Measurements from ENCODE around the gene GRM7. TPM values are rescaled to one million over a fixed set of nuclear protein-coding genes. Genes with fewer than 3 reads are reported as not detected.

GRM7 gene
- total RNA-seq, 1 donor from 2014 or later, result not detected

DNA sequence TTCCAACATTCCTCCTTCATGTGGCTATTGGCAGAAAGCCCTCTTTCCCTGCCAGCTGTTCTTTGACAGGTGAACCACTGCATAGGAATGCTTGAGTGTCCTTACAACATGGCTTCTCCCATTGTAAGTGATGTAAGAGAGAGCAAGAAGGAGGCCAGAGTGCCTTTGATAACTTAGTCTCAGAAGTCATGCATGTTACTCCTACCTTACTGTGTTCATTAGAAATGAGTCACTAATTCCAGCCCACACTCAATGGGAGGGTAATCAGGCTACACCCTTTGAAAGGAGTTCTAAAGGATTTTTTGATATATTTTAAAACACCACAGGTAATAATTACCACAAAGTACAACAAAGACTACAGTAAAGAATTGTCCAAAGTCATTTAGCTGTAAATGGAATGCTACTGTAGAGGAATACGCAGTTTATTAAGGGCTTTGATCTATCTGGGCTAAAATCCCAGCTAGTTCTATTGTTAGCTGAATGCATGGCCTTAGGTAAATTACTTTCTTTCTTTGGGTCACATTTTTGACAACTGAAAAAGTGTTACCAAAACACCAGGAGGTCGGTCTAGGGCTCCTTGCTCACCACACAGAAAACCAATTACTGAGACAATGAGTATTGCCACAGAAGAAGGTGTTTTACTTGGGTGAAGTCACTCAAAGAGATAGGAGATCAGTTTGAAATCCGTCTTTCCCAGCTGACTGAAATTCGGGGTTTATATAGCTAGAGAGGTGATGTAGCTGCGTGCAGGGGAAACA lies 154.9 kb downstream of the GRM7 start:
- H3K4me3 Mint-ChIP-seq, result no peak overlapping the region
- intact Hi-C loops (cut with micrococcal nuclease), result no loop called here
- H3K36me3 Mint-ChIP-seq (ENCODE audit: low read depth), result no peaks in the 10 kb centered on the region
- H3K4me1 Mint-ChIP-seq, result no peaks in the 10 kb centered on the region
- no peaks in the 10 kb centered on the region for H3K9me3 Mint-ChIP-seq
- no peaks in the 10 kb centered on the region for H3K27me3 Mint-ChIP-seq
- H3K27ac Mint-ChIP-seq, result no peak overlapping the region
- DNase-seq, result no peak

DNA sequence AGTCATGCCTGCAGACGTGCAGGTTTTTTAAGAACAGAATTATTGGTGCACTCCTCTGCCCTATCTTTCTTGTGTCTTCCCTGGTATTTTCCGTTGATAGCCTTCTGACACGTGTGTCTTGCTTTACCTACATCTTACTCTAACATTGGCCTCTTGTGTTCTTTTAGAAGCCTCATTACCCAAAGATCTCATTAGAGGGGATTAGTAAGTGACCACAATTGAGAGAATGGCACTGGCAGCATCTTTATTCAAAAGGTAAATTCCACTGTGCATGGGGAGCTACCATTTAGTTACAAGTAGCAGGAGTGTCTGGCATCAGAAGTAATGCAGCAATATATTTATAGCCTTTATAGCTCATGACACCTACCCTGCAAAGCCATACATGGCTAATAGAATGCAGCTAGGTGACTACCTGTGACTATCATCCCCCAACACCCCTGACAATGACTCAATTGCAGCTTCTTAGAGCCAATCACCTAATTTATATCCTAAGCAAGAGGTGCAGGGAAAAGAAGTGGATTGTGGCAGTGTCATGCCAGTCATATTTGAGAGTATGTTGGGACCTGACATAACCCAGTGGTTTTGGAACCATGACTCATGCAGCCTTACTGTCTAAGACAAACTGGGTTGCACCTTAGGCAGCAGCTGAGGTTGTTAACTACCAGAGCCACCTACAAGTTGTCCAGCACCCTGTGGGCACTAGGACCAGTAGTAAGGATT lies 164.8 kb downstream of the GRM7 start:
- DNase-seq, result no peak
- Mint-ChIP-seq H3K4me3 (no peak overlapping the region), H3K27ac (no peak overlapping the region), H3K9me3 (no peaks in the 10 kb centered on the region), H3K4me1 (no peaks in the 10 kb centered on the region), H3K36me3 (ENCODE audit: low read depth) (no peaks in the 10 kb centered on the region), H3K27me3 (no peaks in the 10 kb centered on the region)
- intact Hi-C loops (cut with micrococcal nuclease), result no loop called here

DNA sequence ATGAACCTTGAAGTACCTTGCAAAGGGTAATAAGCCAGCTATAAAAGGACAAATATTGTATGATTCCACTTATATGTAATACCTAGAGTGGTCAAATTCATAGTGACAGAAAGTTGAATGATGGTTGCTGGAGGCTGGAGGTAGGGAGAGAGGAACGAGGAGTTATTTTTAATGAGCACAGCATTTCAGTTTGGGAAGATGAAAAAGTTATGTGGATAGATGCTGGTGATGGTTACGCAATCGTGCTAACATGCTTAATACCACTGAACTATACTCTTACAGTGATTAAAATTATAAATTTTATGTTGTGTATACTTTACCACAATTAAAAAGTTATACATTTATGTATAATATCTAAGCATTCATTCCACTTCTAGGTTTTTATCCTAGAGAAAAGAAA lies 168.6 kb downstream of the GRM7 start:
- Mint-ChIP-seq H3K4me3 (no peak overlapping the region), H3K9me3 (no peaks in the 10 kb centered on the region), H3K4me1 (no peaks in the 10 kb centered on the region), H3K36me3 (ENCODE audit: low read depth) (no peaks in the 10 kb centered on the region), H3K27me3 (no peaks in the 10 kb centered on the region), H3K27ac (no peak overlapping the region)
- no peak for DNase-seq
- intact Hi-C loops (cut with micrococcal nuclease), result no loop called here

DNA sequence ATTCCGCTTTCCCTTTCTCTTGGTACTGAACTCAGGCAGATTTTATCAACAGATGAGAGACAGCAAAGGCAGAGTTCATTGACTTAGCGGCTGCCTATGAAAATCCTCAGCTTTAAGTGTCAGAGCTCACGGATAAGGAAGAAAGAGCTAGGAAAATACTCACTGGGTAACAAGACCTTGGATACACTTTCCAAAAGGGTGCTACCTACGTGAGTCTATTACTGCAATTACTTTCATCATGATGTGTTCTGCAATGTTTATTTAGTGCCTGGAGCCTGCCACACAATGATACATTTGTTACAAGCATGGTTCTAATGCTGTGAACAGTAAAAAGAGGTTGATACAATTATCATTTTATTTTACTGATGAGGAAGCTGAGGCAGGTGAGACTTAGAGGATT lies 177.5 kb downstream of the GRM7 start:
- H3K9me3 Mint-ChIP-seq, result no peaks in the 10 kb centered on the region
- no peaks in the 10 kb centered on the region for H3K27me3 Mint-ChIP-seq
- DNase-seq, result no peak
- H3K36me3 Mint-ChIP-seq (ENCODE audit: low read depth), result no peaks in the 10 kb centered on the region
- H3K4me1 Mint-ChIP-seq, result no peaks in the 10 kb centered on the region
- no peak overlapping the region for H3K27ac Mint-ChIP-seq
- intact Hi-C loops (cut with micrococcal nuclease), result no loop called here
- no peak overlapping the region for H3K4me3 Mint-ChIP-seq

DNA sequence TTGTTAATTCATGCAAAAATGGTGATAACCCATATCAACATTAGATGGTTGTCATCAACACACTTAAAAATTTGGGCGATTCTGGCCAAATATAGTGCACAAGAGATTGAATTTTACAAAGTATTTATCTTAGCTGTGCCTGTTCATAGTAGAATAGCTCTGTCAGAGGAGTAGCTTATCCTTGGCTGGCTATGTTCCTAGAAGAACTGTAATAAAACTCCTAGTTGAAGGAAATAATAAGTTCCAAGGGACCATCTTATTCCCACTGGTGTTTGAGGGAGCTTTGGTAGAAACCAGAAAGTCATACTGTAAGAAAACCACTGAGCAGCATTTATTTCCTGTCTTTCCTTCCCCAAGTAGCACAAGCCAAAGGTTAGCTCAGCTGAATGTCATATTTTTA lies 201.8 kb downstream of the GRM7 start:
- no peaks in the 10 kb centered on the region for H3K36me3 Mint-ChIP-seq (ENCODE audit: low read depth)
- no peaks in the 10 kb centered on the region for H3K4me1 Mint-ChIP-seq
- no peak overlapping the region for H3K27ac Mint-ChIP-seq
- H3K9me3 Mint-ChIP-seq, result peaks cover 4% of the 10 kb centered on the region
- intact Hi-C loops (cut with micrococcal nuclease), result no loop called here
- H3K27me3 Mint-ChIP-seq, result no peaks in the 10 kb centered on the region
- no peak for DNase-seq
- no peak overlapping the region for H3K4me3 Mint-ChIP-seq

DNA sequence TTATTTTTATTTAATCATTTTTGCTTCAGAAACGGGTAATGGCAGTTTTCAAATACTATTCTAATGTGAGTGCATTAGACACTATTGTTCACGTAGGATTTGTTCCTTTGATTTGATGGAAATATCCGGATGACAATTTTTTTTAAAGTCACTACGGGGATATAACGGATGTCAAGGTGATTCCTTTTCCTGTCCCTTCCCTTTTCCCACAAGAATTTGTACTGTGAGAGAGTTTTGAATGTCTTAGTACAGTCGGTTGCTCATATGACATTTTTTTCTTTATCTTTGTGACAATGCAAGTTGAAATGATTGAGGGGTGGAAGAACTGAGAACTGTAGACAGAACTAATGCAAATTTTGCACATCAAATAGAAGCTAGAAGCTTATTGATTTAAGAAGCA lies 209.5 kb downstream of the GRM7 start:
- H3K9me3 Mint-ChIP-seq, result no peaks in the 10 kb centered on the region
- DNase-seq, result no peak

DNA sequence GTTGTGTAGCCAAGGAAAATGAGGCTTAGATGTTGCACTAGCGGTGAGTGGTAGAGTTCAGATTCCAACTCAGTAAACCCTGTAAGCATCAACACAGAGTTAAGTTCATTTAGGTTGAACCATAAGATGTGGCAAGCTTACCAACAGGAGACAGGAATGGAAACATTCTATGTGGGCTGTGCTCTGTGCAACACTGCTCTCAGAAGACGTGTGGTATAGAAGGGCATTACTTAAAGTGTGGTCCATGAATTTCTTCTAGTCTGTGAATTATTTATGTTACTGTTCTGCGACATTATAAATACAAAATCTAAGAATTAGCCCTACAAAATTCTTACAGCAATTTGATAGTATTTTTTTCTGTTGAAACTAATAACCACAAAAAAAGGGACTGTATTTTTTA lies 213.3 kb downstream of the GRM7 start:
- Mint-ChIP-seq H3K4me1 (no peaks in the 10 kb centered on the region), H3K4me3 (no peak overlapping the region), H3K9me3 (no peaks in the 10 kb centered on the region), H3K27me3 (no peaks in the 10 kb centered on the region), H3K27ac (no peak overlapping the region), H3K36me3 (ENCODE audit: low read depth) (no peaks in the 10 kb centered on the region)
- intact Hi-C loops (cut with micrococcal nuclease), result no loop called here
- DNase-seq, result no peak

More for the DNA sequence above, 209.5 kb downstream of the GRM7 start:
- Mint-ChIP-seq H3K27me3 (no peaks in the 10 kb centered on the region), H3K36me3 (ENCODE audit: low read depth) (no peaks in the 10 kb centered on the region), H3K4me1 (no peaks in the 10 kb centered on the region), H3K4me3 (no peak overlapping the region), H3K27ac (no peak overlapping the region)
- intact Hi-C loops (cut with micrococcal nuclease), result no loop called here

DNA sequence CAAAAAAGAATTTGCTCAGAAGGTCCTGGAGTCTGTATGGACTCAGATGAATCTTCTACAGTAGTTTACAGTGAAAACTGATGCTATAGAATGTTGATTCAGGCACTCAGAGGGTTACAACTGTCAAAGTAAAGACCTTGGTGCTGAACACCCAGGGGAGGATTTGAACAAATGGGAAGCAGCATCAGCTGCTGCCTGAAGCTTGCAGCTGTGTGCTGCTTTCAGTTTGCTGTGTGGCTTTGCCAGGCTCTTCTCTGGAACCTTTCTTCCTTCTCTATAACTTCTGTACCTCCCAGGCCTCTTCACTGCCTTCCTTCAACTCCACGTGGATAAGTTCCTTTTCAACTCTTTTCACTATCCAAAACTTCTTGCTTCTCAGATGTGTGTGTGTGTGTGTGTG lies 214.2 kb downstream of the GRM7 start:
- no peaks in the 10 kb centered on the region for H3K4me1 Mint-ChIP-seq
- H3K4me3 Mint-ChIP-seq, result no peak overlapping the region
- H3K27me3 Mint-ChIP-seq, result no peaks in the 10 kb centered on the region
- H3K9me3 Mint-ChIP-seq, result no peaks in the 10 kb centered on the region
- H3K27ac Mint-ChIP-seq, result no peak overlapping the region
- DNase-seq, result no peak
- H3K36me3 Mint-ChIP-seq (ENCODE audit: low read depth), result no peaks in the 10 kb centered on the region
- intact Hi-C loops (cut with micrococcal nuclease), result no loop called here

DNA sequence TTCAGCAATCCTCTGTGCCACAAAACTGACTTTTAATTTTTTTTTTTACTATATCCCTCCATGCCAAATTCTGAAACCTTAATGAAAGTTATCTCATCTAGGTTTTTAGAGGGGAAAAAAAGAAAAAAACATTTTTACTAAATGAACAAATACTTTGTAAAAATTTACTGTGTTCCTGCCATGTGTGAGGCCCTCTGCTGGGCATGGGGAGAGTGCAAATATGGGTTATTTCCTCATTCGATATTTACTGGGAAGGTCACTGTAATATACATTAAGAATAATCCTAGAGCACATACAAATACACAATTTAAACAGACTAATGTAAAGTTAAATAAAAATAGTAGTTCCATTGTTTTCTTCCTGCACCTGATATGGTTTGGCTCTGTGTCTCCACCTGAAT lies 215.0 kb downstream of the GRM7 start:
- H3K9me3 Mint-ChIP-seq, result no peaks in the 10 kb centered on the region
- no peaks in the 10 kb centered on the region for H3K4me1 Mint-ChIP-seq
- intact Hi-C loops (cut with micrococcal nuclease), result no loop called here
- no peak overlapping the region for H3K4me3 Mint-ChIP-seq
- no peaks in the 10 kb centered on the region for H3K36me3 Mint-ChIP-seq (ENCODE audit: low read depth)
- DNase-seq, result no peak
- H3K27me3 Mint-ChIP-seq, result no peaks in the 10 kb centered on the region
- H3K27ac Mint-ChIP-seq, result no peak overlapping the region

DNA sequence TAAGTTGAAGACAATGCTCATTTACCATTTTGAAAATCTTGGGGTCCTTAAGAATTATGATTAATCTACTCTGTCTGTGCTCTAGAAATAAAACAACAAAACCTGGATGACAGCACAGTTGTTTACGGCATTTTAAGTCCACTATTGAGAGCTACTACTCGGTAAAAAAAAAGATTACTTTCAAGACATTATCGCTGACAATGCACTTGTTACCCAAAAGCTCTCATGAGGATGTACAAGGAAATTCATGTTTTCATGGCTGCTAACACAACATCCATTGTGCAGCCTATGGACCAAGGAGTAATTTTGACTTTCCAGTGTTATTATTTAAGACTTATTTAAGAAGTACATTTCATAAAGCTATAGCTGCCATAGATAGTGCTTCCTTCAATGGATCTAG lies 221.3 kb downstream of the GRM7 start:
- Mint-ChIP-seq H3K36me3 (ENCODE audit: low read depth) (no peaks in the 10 kb centered on the region), H3K27me3 (no peaks in the 10 kb centered on the region), H3K4me1 (no peaks in the 10 kb centered on the region), H3K4me3 (no peak overlapping the region), H3K27ac (no peak overlapping the region), H3K9me3 (peaks cover 7% of the 10 kb centered on the region)
- DNase-seq, result no peak
- intact Hi-C loops (cut with micrococcal nuclease), result no loop called here

DNA sequence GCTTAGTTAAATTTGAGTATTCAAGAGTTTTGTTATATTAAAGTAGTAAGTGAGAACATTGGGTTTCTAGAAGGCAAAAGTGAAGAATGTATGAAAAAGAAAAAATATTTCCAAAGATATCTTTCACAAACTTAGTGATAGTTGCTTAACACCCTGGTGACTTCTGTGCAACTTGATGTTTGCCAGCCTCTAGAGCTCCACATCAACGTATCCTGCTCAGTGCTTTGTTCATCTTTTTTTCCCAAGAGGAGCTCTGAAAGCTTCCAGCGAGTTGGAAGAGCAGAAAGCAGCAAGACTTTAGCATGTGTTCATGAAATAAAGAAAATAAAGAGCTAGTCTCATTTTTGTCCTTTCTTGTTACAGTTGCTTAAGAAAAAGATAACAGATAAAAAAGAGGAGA lies 225.5 kb downstream of the GRM7 start:
- Mint-ChIP-seq H3K4me1 (no peaks in the 10 kb centered on the region), H3K27me3 (no peaks in the 10 kb centered on the region), H3K4me3 (no peak overlapping the region), H3K27ac (no peak overlapping the region), H3K9me3 (peaks cover 7% of the 10 kb centered on the region), H3K36me3 (ENCODE audit: low read depth) (no peaks in the 10 kb centered on the region)
- intact Hi-C loops (cut with micrococcal nuclease), result no loop called here
- DNase-seq, result no peak

DNA sequence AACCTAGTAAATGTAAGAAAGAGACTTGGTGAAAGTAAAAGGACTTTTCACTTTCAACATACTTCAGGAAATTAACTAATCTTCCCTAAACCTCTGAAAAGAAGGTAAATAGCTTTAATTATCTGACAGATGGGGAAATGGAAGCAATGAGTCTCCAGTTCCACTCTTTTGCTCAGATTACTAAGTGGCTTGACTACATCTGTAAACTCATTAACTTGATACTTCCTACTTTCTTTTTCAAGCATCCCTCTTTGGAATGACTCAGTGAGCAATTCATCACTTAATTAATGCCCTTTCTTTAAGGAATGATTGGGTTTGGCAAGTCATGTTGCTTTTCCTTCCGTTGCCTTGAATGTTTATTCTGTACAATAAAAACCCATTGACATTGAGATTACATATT lies 234.2 kb downstream of the GRM7 start:
- no peak overlapping the region for H3K4me3 Mint-ChIP-seq
- peaks cover 8% of the 10 kb centered on the region for H3K9me3 Mint-ChIP-seq
- no peaks in the 10 kb centered on the region for H3K27me3 Mint-ChIP-seq
- no peak for DNase-seq
- intact Hi-C loops (cut with micrococcal nuclease), result no loop called here
- no peaks in the 10 kb centered on the region for H3K36me3 Mint-ChIP-seq (ENCODE audit: low read depth)
- no peak overlapping the region for H3K27ac Mint-ChIP-seq
- no peaks in the 10 kb centered on the region for H3K4me1 Mint-ChIP-seq

DNA sequence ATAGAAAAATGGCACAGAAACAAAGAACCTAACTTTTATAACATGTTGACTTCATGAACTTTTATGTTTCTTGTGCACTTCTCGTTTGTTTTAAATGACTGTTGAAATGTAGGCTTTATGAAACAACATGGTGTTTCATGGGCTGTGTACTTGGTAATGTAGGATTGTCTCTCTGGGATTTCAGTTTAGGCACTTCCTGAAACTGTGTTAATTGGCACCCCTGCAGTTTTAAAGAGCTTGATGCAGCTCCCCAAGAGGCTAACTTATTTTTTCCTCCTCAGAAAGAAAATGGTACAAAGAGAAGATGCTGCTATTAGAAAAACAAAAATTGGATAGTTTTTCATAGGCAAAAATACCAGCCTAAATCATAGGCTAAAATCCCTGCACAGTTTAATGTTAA lies 239.2 kb downstream of the GRM7 start:
- H3K36me3 Mint-ChIP-seq (ENCODE audit: low read depth), result no peaks in the 10 kb centered on the region
- no peak overlapping the region for H3K4me3 Mint-ChIP-seq
- H3K27ac Mint-ChIP-seq, result no peak overlapping the region
- no peak for DNase-seq
- H3K27me3 Mint-ChIP-seq, result no peaks in the 10 kb centered on the region
- intact Hi-C loops (cut with micrococcal nuclease), result no loop called here
- no peaks in the 10 kb centered on the region for H3K4me1 Mint-ChIP-seq
- H3K9me3 Mint-ChIP-seq, result peaks cover 6% of the 10 kb centered on the region

DNA sequence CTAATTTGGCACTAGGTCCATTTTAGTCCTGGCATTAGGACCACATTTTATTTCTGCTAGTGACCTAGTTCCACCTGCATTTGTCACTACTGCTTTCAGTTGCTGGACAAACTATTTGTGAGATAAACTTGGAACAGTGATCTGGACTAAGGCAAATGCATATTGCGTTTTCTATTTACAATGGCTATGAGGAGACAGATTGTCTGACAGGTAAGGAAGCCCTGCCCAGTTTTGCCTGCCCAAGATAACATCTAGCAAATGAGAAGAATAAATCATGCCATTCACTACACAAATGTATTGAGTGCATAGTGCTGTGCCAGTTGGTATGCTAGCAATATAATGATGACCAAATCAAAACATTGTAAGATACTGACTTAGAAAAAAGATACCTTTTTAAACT lies 245.7 kb downstream of the GRM7 start:
- no peaks in the 10 kb centered on the region for H3K27me3 Mint-ChIP-seq
- H3K27ac Mint-ChIP-seq, result no peak overlapping the region
- DNase-seq, result no peak
- intact Hi-C loops (cut with micrococcal nuclease), result no loop called here
- no peak overlapping the region for H3K4me3 Mint-ChIP-seq
- H3K9me3 Mint-ChIP-seq, result peaks cover 9% of the 10 kb centered on the region
- H3K4me1 Mint-ChIP-seq, result no peaks in the 10 kb centered on the region
- no peaks in the 10 kb centered on the region for H3K36me3 Mint-ChIP-seq (ENCODE audit: low read depth)
